ENCODE measurements around the gene TMIGD3. TPM values are rescaled to one million over a fixed set of nuclear protein-coding genes. Genes with fewer than 3 reads are reported as not detected.

The TMIGD3 gene
- total and polyA plus RNA-seq, 2 of the 4 experiments (the other 2 are of a cell fraction): under 0.01 to 0.12 TPM

DNA sequence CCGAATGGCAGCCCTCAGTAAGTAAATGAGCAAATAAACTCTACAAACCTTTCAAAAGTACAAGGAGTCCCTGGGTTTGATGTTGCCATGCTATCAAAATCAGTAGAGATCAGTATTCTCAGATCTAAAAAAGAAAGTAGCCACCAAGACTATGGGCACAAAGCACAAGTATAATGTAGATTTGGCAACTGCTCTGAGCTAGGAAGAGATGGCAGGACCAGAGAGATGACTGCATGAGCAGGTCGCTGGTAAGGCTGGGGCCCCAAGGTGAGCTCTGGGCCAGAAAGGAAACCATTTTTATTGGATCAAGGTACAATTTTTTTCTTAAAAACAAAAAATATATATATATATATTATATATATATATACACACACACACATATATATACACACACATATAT lies 3.1 kb upstream of the TMIGD3 start:
- ATAC-seq (ENCODE audit: low read depth): no peak
- H3K9me3 ChIP-seq (ENCODE audit: control insufficient read depth, insufficient read depth, low read length): no peaks in the 10 kb centered on the region
- no peak overlapping the region for H3K14ac ChIP-seq (replicated peaks; ENCODE audit: low read depth, low read length)
- in situ Hi-C loops (cut with MboI; ENCODE audit: low sequenced_read_pairs) (loop anchor here (5.0 kb wide), 2 partner anchors 51 to 141 kb away; no protein-coding TSS in a partner anchor), dilution Hi-C loops (cut with HindIII; ENCODE audit: low sequenced_read_pairs, unreplicated experiment) (no loop called here), intact Hi-C loops (cut with micrococcal nuclease) (loop anchor here (5.0 kb wide), 1 partner anchor 66 kb away; no protein-coding TSS in a partner anchor)
- H4K8ac ChIP-seq (ENCODE audit: low read depth in 2 of 2, low read length in 2 of 2): no peak overlapping the region
- no TSS peak for BruUV-seq (replicated peaks)
- peak overlapping the region; percentile 10; the same call in 1 of the 2 replicates for H2BK20ac ChIP-seq (ENCODE audit: low read depth, low read length)
- no peak overlapping the region for H3K18ac ChIP-seq (ENCODE audit: low read depth, low read length)
- H4K20me1 ChIP-seq (ENCODE audit: insufficient read depth, low read length): no peaks in the 10 kb centered on the region
- no peak overlapping the region for H3K4me3 ChIP-seq (ENCODE audit: insufficient read depth, low read depth, low read length)
- H2BK5ac ChIP-seq (ENCODE audit: low read depth, low read length, poor library complexity, severe bottlenecking): no peak overlapping the region
- TF ChIP-seq BHLHE40 (IDR thresholded peaks at IDR 0.05; ENCODE audit: low read depth, low read length): no peak
- TF ChIP-seq RAD21 (IDR thresholded peaks at IDR 0.05; ENCODE audit: low read length): no peak
- TF ChIP-seq, protein P1, sequence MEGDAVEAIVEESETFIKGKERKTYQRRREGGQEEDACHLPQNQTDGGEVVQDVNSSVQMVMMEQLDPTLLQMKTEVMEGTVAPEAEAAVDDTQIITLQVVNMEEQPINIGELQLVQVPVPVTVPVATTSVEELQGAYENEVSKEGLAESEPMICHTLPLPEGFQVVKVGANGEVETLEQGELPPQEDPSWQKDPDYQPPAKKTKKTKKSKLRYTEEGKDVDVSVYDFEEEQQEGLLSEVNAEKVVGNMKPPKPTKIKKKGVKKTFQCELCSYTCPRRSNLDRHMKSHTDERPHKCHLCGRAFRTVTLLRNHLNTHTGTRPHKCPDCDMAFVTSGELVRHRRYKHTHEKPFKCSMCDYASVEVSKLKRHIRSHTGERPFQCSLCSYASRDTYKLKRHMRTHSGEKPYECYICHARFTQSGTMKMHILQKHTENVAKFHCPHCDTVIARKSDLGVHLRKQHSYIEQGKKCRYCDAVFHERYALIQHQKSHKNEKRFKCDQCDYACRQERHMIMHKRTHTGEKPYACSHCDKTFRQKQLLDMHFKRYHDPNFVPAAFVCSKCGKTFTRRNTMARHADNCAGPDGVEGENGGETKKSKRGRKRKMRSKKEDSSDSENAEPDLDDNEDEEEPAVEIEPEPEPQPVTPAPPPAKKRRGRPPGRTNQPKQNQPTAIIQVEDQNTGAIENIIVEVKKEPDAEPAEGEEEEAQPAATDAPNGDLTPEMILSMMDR (conservative IDR thresholded peaks at IDR 0.05; ENCODE audit: low read depth, low read length): no peak
- TF ChIP-seq, protein P2, sequence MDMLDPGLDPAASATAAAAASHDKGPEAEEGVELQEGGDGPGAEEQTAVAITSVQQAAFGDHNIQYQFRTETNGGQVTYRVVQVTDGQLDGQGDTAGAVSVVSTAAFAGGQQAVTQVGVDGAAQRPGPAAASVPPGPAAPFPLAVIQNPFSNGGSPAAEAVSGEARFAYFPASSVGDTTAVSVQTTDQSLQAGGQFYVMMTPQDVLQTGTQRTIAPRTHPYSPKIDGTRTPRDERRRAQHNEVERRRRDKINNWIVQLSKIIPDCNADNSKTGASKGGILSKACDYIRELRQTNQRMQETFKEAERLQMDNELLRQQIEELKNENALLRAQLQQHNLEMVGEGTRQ (IDR thresholded peaks at IDR 0.05; ENCODE audit: low read depth, low read length): no peak
- TF ChIP-seq, protein P3, sequence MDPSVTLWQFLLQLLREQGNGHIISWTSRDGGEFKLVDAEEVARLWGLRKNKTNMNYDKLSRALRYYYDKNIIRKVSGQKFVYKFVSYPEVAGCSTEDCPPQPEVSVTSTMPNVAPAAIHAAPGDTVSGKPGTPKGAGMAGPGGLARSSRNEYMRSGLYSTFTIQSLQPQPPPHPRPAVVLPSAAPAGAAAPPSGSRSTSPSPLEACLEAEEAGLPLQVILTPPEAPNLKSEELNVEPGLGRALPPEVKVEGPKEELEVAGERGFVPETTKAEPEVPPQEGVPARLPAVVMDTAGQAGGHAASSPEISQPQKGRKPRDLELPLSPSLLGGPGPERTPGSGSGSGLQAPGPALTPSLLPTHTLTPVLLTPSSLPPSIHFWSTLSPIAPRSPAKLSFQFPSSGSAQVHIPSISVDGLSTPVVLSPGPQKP (IDR thresholded peaks at IDR 0.05; ENCODE audit: borderline replicate concordance, low read depth, low read length): no peak
- TF ChIP-seq RFX5 (IDR thresholded peaks at IDR 0.05; ENCODE audit: low read depth, low read length): no peak
- no peak for TF ChIP-seq RCOR1 (IDR thresholded peaks at IDR 0.05; ENCODE audit: insufficient replicate concordance, low read length)
- no peak for TF ChIP-seq SMC3 (IDR thresholded peaks at IDR 0.05; ENCODE audit: low read depth, low read length)
- TF ChIP-seq CHD1 (IDR thresholded peaks at IDR 0.05; ENCODE audit: low read depth, low read length): no peak
- no peak overlapping the region for H2AK5ac ChIP-seq (ENCODE audit: low read depth, low read length)
- POLR2A ChIA-PET (ENCODE audit: unreplicated experiment): no interaction called here
- H4K91ac ChIP-seq (ENCODE audit: insufficient read depth, low read depth, low read length): no peak overlapping the region
- no peak for DNase-seq
- no peak overlapping the region for H3K9ac ChIP-seq (ENCODE audit: low read depth, low read length)
- no peak overlapping the region for H2BK15ac ChIP-seq (ENCODE audit: low read depth, low read length)
- no peak overlapping the region for H3K27ac ChIP-seq (ENCODE audit: insufficient read depth, low read length)
- H3K36me3 ChIP-seq (ENCODE audit: control insufficient read depth, insufficient read depth, low read length): no peaks in the 10 kb centered on the region
- no CpG with 5 or more reads among the region's 2 CpGs for WGBS, 2 experiments (ENCODE audit: extremely low coverage in 2 of 2, insufficient read length in 1 of 2)
- no peak overlapping the region for H3K56ac ChIP-seq (ENCODE audit: extremely low read depth, insufficient read depth, low read length)
- no peak overlapping the region for H3K4ac ChIP-seq (ENCODE audit: low read depth, low read length)
- peaks cover 10% of the 10 kb centered on the region for H3K4me1 ChIP-seq (ENCODE audit: control insufficient read depth, insufficient read depth, low read length)
- no peak overlapping the region for H2AFZ ChIP-seq (replicated peaks; ENCODE audit: low read length, poor library complexity)
- CTCF ChIA-PET: interaction anchor here (0.8 to 2.8 kb wide), 6 partner anchors 8 to 208 kb away, joined by 3 to 12 read pairs (median 4); no protein-coding TSS in a partner anchor
- H2BK120ac ChIP-seq (ENCODE audit: low read depth, low read length): no peak overlapping the region
- peaks cover 0 to 8% of the 10 kb centered on the region in 2 experiments; a peak in 1 of 4 replicates for H3K79me1 ChIP-seq (ENCODE audit: low read depth in 1 of 2, low read length in 2 of 2)
- H2AK9ac ChIP-seq (replicated peaks; ENCODE audit: low read depth, low read length, poor library complexity): no peak overlapping the region
- H3K4me2 ChIP-seq (ENCODE audit: low read depth, low read length): no peak overlapping the region
- H4K5ac ChIP-seq (ENCODE audit: low read depth, low read length): no peak overlapping the region
- H3K27me3 ChIP-seq (ENCODE audit: control insufficient read depth, insufficient read depth, low read length): peaks cover 10% of the 10 kb centered on the region
- no peaks in the 10 kb centered on the region for H3K9me1 ChIP-seq (ENCODE audit: insufficient read depth, low read length)
- no peak overlapping the region for H3K23ac ChIP-seq (ENCODE audit: low read depth, low read length)
